PC-9 (cell line): ENCODE measurements around the gene MCTP1.

Experiments
- CTCF ChIP-seq: fragments of 200-600 bp; sonication (generic); conservative IDR thresholded peaks from 2 replicates; pipeline ENCODE4 v1.6.1; 2017; ENCODE audit warnings: mixed run types, antibody characterized with exemption, mild to moderate bottlenecking, moderate library complexity
- EZH2 ChIP-seq: fragments of 200-600 bp; sonication (generic); IDR thresholded peaks from 2 replicates; pipeline ENCODE4 v1.8.0; 2017; ENCODE audit warnings: antibody characterized with exemption, low read depth

- TF ChIP-seq CTCF (no peak), EZH2 (no peak)
These were observed 339.2 kb downstream of the MCTP1 start for GRCh38 chr5:94945656-94946055.
